Prostate gland (tissue), 2 donors: ENCODE measurements around the gene MAFB.

Source experiments
- POLR2AphosphoS5 ChIP-seq: sonication (generic); formaldehyde crosslinking; IDR thresholded peaks from one replicate; pipeline ENCODE4 v1.6.1; 2017; ENCODE audit warnings: antibody characterized with exemption
- TF ChIP-seq, protein P1 (sequence below), 4 experiments: fragments of 200-600 bp in 2 of 4; fragments of 450-650 bp in 2 of 4; sonication (generic) in 2 of 4; IDR thresholded peaks; 1 replicate in 3 of 4; 2 replicates in 1 of 4; pipeline ENCODE4 v1.5.1; 2016 to 2019; ENCODE audit warnings: antibody characterized with exemption in 4 of 4, mild to moderate bottlenecking in 2 of 4, moderate library complexity in 2 of 4

DNA sequence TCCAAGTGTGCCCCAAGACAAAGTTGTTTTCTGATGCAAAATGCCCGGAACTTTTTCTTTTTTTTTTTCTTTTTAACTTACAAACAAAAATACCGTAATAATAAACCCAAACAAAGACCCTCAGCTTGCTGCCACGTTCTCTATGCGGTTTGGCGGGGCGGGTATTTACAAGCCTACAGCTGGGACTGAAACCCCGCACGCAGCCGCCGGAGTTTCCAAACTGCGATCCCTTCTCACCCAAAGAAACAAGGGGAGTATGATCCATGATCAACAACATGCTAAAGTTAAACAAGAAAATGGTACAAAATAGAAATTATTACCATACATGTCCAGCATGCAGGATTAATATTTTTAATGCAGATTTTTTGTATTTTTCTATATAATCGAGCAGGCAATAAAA lies 2.1 kb downstream of the MAFB start:
- TF ChIP-seq, protein P1, sequence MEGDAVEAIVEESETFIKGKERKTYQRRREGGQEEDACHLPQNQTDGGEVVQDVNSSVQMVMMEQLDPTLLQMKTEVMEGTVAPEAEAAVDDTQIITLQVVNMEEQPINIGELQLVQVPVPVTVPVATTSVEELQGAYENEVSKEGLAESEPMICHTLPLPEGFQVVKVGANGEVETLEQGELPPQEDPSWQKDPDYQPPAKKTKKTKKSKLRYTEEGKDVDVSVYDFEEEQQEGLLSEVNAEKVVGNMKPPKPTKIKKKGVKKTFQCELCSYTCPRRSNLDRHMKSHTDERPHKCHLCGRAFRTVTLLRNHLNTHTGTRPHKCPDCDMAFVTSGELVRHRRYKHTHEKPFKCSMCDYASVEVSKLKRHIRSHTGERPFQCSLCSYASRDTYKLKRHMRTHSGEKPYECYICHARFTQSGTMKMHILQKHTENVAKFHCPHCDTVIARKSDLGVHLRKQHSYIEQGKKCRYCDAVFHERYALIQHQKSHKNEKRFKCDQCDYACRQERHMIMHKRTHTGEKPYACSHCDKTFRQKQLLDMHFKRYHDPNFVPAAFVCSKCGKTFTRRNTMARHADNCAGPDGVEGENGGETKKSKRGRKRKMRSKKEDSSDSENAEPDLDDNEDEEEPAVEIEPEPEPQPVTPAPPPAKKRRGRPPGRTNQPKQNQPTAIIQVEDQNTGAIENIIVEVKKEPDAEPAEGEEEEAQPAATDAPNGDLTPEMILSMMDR (IDR thresholded peaks at IDR 0.05): no peak
- TF ChIP-seq POLR2AphosphoS5: no peak
